GM19463 (cell line): ENCODE data around the gene MYO5A.
"Not testable (repeated sequence)": the region's sequence is repeated elsewhere in the genome, so short reads cannot be mapped to it uniquely, and the experiment has no call there.

Experiments
- ATAC-seq: cut with Tn5 transposase; IDR thresholded peaks from one replicate; pipeline ENCODE4 v1.9.1; 2021; ENCODE audit warnings: mild to moderate bottlenecking, moderate library complexity; ENCODE audit not compliant: unreplicated experiment

MYO5A gene

GRCh38 chr15:52528564-52529340 is at the start of gene MYO5A:
Gene MYO5A, minus strand, starts transcription at chr15:52528880. Its CDS starts 74 bp downstream, at chr15:52528806.
- peak; percentile 76 for ATAC-seq

- ATAC-seq: no peak
These were observed 48.0 kb upstream of the MYO5A start for GRCh38 chr15:52576692-52577091.

- ATAC-seq: not testable (repeated sequence)
These were observed 46.9 kb upstream of the MYO5A start for GRCh38 chr15:52575573-52575972.

GRCh38 chr15:52575072-52575471 is 46.4 kb upstream of the MYO5A start:
- ATAC-seq: no peak

DNA sequence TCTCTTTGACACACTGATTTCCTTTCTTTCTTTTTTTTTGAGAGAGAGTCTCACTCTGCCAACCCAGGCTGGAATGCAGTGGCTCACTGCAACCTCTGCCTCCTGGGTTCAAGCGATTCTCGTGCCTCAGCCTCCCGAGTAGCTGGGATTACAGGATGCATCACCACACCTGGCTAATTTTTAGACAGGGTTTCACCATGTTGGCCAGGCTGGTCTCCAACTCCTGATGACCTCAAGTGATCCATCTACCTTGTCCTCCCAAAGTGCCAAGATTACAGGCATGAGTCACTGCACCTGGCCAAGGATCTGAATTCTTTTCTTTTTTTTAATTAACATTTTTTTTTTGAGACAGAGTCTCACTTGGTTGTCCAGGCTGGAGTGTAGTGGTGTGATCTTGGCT is 45.9 kb upstream of the MYO5A start:
- not testable (repeated sequence) for ATAC-seq

DNA sequence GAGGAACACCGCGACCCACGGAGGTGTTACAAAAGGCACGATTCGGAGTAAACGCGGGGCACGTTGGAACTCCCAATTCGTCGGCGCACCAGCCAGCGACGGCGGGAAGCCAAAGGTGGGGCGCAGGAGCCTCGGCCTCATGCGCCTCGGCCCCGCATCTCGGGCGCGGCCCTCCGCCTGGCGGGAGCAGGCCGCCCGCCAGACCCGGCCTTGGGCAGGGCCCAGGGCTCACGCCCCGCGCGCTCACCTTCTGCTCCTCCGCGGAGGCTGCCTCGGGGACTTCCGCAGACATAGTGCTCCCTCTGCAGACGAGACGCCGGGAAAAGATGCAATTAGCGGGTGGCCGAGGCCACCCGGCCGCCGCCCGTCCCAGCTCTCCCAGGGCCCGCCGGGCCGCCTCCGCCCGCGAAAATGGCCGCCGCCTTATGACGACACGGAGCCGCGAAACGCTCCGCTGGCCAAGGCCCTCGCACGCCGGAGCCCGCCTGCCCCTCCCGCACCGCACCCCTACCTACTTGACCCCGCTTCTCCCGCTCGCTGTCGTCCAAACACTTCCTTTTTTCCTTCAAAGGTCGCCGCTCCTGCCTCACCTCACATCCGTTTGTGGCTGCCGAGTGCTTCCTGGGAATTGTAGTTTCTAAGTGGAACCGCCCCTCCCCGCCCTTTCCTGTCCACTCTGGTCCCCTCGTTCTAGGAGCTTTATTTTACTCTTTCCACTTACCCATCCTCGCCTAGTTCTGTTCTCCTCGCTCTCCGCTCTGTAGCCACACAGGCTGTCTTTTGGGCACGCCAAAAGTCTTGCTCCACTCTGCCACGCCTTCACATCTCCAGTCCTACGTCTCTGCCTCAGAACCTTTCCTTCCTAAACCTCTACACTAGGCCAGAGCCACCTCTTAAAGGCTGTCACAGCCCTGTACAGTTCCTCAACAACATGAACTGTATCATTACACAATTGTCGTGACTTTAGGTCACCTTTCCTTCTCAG is 40.2 kb upstream of the MYO5A start, which contains the start of gene ARPP19:
TSS of gene ARPP19 (minus strand) at position 430 of the 985 bp plus-strand sequence. CDS start at position 292, 138 bp downstream.
- ATAC-seq: peak; percentile 64

- no peak for ATAC-seq
These were observed 39.4 kb upstream of the MYO5A start for GRCh38 chr15:52567871-52568600.

DNA sequence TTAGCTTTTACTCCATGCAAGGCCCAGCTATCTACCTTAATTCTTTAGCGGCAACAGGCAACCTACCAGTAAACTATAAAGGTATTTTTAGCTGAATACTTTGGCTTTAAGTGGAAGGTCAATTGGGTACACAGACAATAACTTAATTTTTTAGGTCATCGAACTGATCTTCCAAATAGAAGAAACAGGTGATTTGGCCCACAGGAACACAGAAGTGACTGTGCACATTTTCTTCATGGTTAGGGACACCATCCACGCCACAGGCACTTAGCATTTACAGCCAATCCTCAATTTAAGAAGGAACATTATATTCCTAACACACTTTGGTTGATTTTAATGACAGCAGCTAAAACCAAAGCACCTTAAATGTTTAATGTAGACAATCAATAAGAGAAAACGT is 38.2 kb upstream of the MYO5A start:
- ATAC-seq: no peak

DNA sequence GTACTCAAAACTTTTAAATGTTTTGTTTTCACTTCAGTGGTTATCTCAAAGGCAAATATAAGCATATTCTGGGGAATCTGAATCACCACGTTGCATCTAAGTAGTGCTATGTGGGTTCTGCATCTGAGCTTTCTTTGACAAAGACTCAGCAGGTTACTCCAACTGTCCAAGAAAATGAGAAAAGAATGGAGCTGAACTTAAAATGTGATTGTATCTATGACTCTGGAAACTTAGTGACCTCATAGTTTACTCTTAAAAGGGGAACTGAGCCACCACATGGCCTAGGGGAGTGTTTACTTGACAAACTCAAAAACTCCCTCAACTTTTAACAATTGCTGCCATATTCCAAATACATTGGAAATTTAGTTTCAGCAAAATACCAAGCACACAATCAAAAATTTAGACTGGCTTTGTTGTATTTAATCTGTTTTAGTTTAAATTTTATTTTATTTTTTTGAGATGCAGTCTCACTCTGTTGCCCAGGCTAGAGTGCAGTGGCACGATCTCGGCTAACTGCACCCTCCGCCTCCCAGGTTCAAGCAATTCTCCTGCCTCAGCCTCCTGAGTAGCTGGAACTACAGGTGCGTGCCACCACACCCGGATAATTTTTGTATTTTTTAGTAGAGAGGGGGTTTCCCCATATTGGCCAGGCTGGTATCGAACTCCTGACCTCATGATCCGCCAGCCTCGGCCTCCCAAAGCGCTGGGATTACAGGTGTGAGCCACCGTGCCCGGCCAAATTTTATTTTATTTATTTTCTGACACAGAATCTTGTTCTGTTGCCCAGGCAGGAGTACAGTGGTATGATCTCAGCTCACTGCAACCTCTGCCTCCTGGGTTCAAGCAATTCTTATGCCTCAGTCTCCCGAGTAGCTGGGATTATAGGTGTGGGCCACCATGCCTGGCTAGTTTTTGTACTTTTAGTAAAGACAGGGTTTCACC is 37.0 kb upstream of the MYO5A start:
- ATAC-seq: peak; percentile 35

DNA sequence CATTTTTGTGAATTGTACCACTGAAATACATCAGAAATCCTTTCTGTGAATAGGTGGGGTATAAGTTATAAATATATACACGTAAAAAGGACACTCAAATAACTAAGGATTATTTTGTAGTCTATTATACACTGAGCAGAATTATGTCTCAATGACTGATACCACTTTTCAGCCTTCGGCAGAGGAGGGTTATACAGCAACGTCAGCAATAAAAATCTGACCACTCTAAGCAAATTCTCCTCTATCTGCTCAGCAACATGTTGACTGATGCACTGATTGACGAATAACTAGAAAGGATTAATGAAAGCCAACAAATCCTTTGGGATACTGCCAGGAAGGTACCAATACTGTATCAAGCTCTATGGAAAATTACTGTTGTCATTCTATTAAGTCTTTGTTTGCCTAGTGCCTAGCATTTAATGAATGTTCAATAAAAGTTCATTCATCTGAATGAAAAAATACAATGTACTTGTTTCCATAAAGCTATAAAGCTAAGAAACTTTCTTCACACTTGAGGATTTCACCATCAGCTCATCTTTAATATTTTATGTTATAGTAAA is 34.9 kb upstream of the MYO5A start:
- ATAC-seq: no peak

DNA sequence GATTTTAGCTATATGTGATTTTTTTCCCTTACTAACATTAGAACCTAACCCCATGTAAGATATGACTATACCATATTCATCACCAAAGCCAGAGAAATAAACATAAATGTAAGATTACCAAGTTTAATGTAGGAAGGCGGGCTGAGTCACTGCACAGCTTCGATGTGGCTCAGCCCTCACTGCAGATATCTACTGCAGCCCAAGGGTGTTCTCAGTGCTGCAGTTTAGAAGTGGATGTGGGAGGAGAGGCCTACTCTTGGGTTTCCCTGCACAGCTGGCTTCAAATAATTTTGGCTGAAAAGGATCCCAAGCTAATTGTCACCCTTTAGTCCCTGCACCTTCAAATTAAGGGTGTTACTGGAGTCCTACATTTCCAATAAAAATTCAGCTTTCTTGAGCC is 30.9 kb upstream of the MYO5A start:
- peak; percentile 29 for ATAC-seq

- ATAC-seq: peak; percentile 34
These were observed 30.3 kb upstream of the MYO5A start for GRCh38 chr15:52559022-52559421.

DNA sequence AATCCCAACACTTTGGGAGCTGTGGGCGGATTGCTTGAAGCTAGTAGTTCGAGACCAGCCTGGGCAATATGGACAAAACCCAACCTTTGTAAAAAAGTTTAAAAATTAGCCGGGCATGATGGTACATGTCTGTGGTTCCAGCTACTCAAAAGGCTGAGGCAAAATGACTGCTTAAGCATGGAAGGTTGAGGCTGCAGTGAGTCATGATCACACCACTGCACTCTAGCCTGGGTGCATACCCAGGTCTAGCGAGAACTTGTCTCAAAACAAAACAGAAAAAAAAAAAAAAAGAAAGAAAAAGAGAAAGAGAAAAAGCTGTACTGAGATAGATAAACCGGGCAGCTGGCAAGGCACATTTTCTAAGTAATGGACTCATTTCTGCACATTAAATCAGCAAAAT is 29.5 kb upstream of the MYO5A start:
- ATAC-seq: peak; percentile 91

DNA sequence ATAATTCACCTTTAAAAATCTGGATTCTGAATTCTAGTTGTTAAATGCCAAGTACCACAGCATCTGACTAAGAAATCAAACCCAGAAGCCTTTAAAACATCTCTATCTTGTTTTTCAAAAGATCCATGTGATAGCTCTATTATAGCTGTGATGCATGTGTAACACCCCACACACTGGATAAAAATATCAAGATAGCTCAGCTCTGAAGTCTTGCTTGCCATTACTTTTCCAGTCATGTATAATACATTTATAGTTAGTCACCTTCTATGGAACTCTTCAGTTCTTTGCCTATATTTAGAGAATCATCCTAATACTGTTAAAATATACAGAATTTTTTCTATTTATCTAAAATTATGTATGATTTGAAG is 28.6 kb upstream of the MYO5A start:
- no peak for ATAC-seq

- ATAC-seq: no peak
These were observed 28.0 kb upstream of the MYO5A start for GRCh38 chr15:52556524-52557273.

DNA sequence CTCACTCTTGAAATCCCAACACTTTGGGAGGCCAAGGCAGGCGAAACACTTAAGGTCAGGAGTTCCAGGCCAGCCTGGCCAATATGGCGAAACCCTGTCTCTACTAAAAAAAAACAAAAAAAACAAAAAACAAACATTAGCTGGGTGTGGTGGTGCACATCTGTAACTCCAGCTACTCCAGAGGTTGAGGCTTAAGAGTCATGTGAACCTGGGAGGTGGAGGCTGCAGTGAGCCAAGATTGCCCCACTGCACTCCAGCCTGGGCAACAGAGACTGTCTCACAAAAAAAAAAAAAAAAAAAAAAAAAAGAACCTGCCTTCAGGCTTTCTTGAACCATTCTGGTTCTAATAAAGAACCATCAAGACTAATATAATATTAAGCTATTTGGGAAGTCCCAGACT is 23.6 kb upstream of the MYO5A start:
- no peak for ATAC-seq

- no peak for ATAC-seq
These were observed 23.1 kb upstream of the MYO5A start for GRCh38 chr15:52551762-52552161.

DNA sequence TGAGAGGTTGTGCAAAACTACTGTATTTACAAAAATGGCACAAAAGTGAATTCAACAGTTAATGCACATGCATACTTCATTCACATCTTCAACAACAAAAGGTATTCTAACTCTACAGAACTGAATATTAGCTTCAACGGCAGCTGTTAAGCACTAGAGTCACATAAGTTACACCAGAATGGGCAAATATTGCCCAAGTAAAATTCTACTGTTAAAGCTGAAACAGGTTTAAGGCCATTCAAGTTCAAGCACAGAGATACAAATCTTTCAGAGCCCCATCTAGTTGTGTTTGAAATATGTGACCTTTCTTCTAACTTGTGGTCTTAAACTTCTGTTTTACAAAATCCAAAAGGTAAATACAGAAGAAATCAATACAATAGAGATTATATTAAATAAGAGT is 22.5 kb upstream of the MYO5A start:
- not testable (repeated sequence) for ATAC-seq
